Neutrophil (primary cell): ENCODE data around the gene ZNF362.

Experiments
- H3K27ac ChIP-seq: fragments of 200-600 bp; sonication (generic); 2 replicates; pipeline ENCODE4 v1.5.1; 2016; ENCODE audit warnings: mild to moderate bottlenecking, moderate library complexity
- H3K27me3 ChIP-seq: fragments of 200-600 bp; sonication (generic); 2 replicates; pipeline ENCODE4 v1.6.0; 2016; ENCODE audit warnings: mild to moderate bottlenecking
- H3K36me3 ChIP-seq: fragments of 200-600 bp; sonication (generic); 2 replicates; pipeline ENCODE4 v1.5.1; 2017
- H3K4me1 ChIP-seq, 2 experiments: fragments of 200-600 bp in 1 of 2; sonication (generic) in 1 of 2; 1 replicate in 1 of 2; 2 replicates in 1 of 2; pipeline versions ENCODE4 v1.5.1 to v1.6.1; 2013 to 2016; ENCODE audit warnings: low read depth in 1 of 2, low read length in 1 of 2, mild to moderate bottlenecking in 1 of 2, moderate library complexity in 1 of 2; ENCODE audit not compliant: control insufficient read depth in 1 of 2, insufficient read depth in 1 of 2
- H3K4me3 ChIP-seq, 2 experiments: fragments of 200-600 bp in 1 of 2; sonication (generic) in 1 of 2; 1 replicate in 1 of 2; 2 replicates in 1 of 2; pipeline ENCODE4 v1.5.1; 2013 to 2016; ENCODE audit warnings: low read depth in 1 of 2, low read length in 1 of 2, mild to moderate bottlenecking in 1 of 2, moderate library complexity in 1 of 2
- H3K9me3 ChIP-seq: fragments of 200-600 bp; sonication (generic); 2 replicates; pipeline ENCODE4 v1.5.1; 2016
- TF ChIP-seq, protein P1 (sequence below): fragments of 200-600 bp; sonication (generic); IDR thresholded peaks from 2 replicates; pipeline ENCODE4 v1.5.1; 2016; ENCODE audit warnings: antibody characterized with exemption

The ZNF362 gene

DNA sequence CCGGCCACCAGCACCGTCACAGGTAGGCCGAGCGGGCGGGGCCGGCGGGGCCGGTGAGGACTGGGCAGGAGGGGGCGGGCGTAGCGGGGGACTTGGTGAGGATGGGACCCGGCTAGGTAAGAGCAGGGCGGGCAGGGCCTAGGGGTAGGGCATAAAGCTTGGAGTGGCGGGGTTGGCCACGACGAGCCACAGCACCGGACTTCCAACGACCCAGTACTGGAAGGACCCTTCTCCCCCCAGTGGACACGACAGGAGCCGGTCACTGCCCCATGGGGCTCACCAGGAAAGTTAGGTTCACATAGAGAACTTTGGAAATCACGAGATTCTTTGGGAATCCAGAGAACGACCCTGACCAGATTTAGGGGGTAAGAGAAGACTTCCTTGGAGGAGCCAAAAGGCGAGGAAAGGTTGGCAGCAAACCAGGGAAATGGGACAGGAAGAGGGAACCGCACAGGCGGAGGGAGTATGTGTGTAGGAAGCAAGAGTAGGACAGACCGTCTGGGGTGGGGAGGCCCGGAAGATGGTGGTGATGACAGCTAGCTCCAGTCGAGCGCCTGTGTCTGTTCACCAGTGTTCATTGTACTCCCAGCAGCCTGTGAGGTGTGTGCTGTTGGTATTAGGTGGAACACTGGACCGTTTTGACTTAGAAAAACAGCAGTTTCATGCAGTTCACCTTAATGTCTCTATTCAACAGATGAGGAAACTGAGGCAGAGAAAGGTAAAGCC lies 20.4 kb downstream of the ZNF362 start:
- H3K9me3 ChIP-seq: no peaks in the 10 kb centered on the region
- no peaks in the 10 kb centered on the region for H3K4me1 ChIP-seq
- H3K27me3 ChIP-seq: no peaks in the 10 kb centered on the region
- H3K36me3 ChIP-seq: peaks cover 63% of the 10 kb centered on the region
- no peak overlapping the region for H3K4me3 ChIP-seq
- TF ChIP-seq, protein P1, sequence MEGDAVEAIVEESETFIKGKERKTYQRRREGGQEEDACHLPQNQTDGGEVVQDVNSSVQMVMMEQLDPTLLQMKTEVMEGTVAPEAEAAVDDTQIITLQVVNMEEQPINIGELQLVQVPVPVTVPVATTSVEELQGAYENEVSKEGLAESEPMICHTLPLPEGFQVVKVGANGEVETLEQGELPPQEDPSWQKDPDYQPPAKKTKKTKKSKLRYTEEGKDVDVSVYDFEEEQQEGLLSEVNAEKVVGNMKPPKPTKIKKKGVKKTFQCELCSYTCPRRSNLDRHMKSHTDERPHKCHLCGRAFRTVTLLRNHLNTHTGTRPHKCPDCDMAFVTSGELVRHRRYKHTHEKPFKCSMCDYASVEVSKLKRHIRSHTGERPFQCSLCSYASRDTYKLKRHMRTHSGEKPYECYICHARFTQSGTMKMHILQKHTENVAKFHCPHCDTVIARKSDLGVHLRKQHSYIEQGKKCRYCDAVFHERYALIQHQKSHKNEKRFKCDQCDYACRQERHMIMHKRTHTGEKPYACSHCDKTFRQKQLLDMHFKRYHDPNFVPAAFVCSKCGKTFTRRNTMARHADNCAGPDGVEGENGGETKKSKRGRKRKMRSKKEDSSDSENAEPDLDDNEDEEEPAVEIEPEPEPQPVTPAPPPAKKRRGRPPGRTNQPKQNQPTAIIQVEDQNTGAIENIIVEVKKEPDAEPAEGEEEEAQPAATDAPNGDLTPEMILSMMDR: no peak
- H3K27ac ChIP-seq: no peak overlapping the region

DNA sequence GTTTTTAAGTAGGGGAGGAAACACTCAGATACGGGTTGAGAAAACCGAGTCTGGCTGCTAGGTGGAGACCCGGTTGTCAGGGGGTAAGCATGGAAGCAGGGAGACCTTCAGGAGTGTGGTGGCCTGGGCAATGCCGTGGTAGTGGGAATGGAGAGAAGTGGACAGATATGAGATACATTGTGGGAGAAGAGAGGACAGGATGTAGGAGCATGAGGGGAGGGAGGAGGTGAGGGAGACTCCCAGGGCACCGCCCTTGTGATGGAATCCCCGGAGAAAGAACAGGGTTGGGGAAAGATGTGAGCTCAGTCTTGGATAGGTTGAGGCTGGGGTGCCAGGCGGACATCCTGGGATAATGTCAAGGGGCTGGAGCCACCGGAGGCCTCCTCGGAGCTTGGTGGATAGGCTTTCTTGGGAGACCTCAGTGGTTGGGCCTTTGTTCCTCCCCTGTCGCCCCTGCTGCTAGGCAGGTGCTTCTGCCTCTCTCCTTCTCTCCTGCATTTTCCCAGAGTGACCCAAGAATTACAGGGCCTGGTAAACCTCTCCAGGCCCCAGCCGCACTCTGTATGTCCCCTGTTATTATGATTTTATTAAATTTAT lies 21.3 kb downstream of the ZNF362 start:
- Histone ChIP-seq H3K9me3 (no peaks in the 10 kb centered on the region), H3K27ac (no peak overlapping the region), H3K4me3 (no peak overlapping the region), H3K4me1 (no peaks in the 10 kb centered on the region), H3K27me3 (no peaks in the 10 kb centered on the region), H3K36me3 (peaks cover 71% of the 10 kb centered on the region)
- TF ChIP-seq, protein P1: no peak

DNA sequence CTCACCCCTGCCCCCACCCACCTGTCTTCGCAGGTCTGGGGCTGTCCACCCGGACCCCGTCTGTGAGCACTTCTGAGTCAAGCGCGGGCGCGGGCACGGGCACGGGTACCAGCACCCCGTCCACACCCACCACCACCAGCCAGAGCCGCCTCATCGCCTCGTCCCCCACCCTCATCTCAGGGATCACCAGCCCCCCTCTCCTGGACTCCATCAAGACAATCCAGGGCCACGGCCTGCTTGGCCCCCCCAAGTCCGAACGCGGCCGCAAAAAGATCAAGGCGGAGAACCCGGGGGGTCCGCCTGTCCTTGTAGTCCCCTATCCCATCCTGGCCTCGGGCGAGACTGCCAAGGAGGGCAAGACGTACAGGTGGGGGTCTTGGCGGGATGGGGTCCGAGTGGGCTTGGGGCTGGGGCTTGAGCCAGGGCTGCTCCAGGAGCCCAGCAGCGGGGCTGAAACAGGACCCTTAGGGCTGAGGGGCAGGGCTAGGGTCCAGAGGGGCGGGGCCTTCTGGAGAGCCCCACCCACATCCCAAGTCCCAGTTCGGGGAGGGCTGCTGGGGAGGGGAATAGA lies 23.9 kb downstream of the ZNF362 start:
- H3K27ac ChIP-seq: no peak overlapping the region
- peaks cover 88% of the 10 kb centered on the region for H3K36me3 ChIP-seq
- TF ChIP-seq, protein P1: no peak
- H3K27me3 ChIP-seq: no peaks in the 10 kb centered on the region
- H3K9me3 ChIP-seq: no peaks in the 10 kb centered on the region
- no peak overlapping the region for H3K4me3 ChIP-seq
- H3K4me1 ChIP-seq: no peaks in the 10 kb centered on the region

DNA sequence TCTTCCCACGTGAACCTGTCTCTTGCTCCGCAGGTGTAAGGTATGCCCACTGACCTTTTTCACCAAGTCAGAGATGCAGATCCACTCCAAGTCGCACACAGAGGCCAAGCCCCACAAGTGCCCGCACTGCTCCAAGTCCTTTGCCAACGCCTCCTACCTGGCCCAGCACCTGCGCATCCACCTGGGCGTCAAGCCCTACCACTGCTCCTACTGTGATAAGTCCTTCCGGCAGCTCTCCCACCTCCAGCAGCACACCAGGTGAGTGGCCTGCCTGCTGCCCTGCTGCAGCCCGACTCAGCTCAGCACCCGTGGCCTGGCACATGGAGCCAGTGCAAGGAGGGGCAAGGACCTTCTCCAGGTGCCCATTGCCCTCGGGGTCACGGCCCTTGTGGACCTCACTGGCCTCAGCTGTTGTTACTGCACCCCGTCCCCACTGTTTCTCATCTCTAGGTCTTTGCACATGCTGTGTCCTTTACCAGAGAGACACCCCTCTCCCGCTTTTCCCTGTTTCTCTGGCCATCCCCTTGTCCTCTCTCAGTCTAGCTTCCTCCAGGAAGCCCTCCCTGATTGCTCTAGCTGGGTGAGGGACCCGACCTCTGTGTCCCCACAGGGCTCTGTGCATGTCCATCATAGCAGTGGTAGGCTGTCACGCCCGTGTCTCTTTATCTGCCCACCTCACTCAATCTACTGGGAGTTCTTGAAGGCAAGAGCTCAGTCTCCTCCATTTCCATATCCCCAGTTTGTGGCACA lies 25.4 kb downstream of the ZNF362 start:
- Histone ChIP-seq H3K4me1 (no peaks in the 10 kb centered on the region), H3K9me3 (no peaks in the 10 kb centered on the region), H3K36me3 (peaks cover 83% of the 10 kb centered on the region), H3K27me3 (no peaks in the 10 kb centered on the region), H3K4me3 (no peak overlapping the region), H3K27ac (no peak overlapping the region)
- TF ChIP-seq, protein P1: no peak

GRCh38 chr1:33282791-33283190 lies 26.5 kb downstream of the ZNF362 start:
- TF ChIP-seq, protein P1: no peak
- Histone ChIP-seq H3K4me3 (no peak overlapping the region), H3K36me3 (peaks cover 83% of the 10 kb centered on the region), H3K9me3 (no peaks in the 10 kb centered on the region), H3K27me3 (no peaks in the 10 kb centered on the region), H3K4me1 (no peaks in the 10 kb centered on the region), H3K27ac (no peak overlapping the region)
